ENCODE results near the gene CYBC1. TPM values are rescaled to one million over a fixed set of nuclear protein-coding genes. Genes with fewer than 3 reads are reported as not detected.

The CYBC1 gene
- 10 to 100 TPM; 17.3 to 29.8 (median 19.3) TPM for total RNA-seq

DNA sequence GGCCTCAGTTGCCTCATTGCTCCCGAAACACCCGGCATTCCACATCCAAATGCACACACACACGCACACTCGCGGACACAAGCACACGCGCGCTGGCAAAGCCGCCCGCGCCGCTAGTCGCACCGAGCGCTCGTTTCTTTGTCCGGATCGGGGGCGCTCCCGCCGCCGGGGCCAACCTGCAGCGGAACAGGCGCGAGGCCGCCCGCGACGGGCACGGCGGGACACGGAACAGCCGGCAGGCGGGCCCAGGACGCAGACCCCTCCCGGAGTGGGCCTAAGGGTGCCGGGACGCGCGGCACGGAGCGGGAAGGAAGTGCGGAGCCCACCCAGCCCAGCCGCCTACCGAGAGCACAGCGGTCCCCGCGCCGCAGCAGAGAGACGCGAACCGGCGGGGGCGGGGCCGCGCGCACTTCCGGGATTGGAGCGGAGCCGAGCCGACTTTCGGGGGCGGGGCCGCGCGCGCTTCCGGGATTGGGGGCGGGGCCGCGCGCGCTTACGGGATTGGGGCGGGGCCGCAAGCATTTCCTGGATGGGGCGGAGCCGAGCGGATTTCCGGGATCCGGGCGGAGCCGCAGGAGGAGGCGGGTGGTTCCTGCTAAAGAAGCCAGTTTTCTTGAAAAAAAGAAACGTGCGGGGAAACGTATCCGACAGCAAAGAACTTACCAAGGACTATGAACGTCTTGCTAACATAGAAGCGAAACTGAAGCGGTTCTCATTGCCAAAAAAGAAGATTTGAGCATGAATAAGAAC lies at the start of gene CYBC1:
Gene CYBC1, minus strand, starts transcription at position 396 of the 750 bp plus-strand sequence. CDS start 1,498 bp downstream, outside the sequence.
- no peaks in the 10 kb centered on the region for H3K36me3 ChIP-seq
- DNase-seq (peak; percentile 83 to 88), ATAC-seq (peak; percentile 94 to 95)
- TF ChIP-seq, protein P1, sequence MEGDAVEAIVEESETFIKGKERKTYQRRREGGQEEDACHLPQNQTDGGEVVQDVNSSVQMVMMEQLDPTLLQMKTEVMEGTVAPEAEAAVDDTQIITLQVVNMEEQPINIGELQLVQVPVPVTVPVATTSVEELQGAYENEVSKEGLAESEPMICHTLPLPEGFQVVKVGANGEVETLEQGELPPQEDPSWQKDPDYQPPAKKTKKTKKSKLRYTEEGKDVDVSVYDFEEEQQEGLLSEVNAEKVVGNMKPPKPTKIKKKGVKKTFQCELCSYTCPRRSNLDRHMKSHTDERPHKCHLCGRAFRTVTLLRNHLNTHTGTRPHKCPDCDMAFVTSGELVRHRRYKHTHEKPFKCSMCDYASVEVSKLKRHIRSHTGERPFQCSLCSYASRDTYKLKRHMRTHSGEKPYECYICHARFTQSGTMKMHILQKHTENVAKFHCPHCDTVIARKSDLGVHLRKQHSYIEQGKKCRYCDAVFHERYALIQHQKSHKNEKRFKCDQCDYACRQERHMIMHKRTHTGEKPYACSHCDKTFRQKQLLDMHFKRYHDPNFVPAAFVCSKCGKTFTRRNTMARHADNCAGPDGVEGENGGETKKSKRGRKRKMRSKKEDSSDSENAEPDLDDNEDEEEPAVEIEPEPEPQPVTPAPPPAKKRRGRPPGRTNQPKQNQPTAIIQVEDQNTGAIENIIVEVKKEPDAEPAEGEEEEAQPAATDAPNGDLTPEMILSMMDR (IDR thresholded peaks at IDR 0.05 in 4 of 5, conservative IDR thresholded peaks at IDR 0.05 in 1 of 5) = no peak
- peak; percentile 92 to 98 for TF ChIP-seq POLR2A (IDR thresholded peaks at IDR 0.05)
- intact Hi-C loops (cut with DNase I; ENCODE audit: low total_unique reads) (loop anchor here (1.0 to 10.0 kb wide), 4 partner anchors 43 to 600 kb away; partner anchors contain the start of genes MAFG and WDR45B), in situ Hi-C loops (cut with MboI; ENCODE audit: low sequenced_read_pairs in 4 of 4) (no loop called here)
- peaks cover 10 to 24% of the 10 kb centered on the region in 2 donors for H3K4me1 ChIP-seq
- no peaks in the 10 kb centered on the region for H3K27me3 ChIP-seq
- H3K4me3 ChIP-seq = peak within 1 kb of the TSS; percentile 67 to 100 (median 87)
- no peaks in the 10 kb centered on the region for H3K9me3 ChIP-seq
- H3K27ac ChIP-seq = peak within 1 kb of the TSS; percentile 84 to 91 (median 89)

GRCh38 chr17:82497483-82498405 lies 47.2 kb upstream of the CYBC1 start:
- peak overlapping the region; percentile 88 to 92 (median 90) for H3K27ac ChIP-seq
- H3K4me3 ChIP-seq = peak overlapping the region; percentile 71 to 77 (median 73)
- ATAC-seq (peak; percentile 53 to 59), DNase-seq (peak; percentile 36 to 42)
- H3K36me3 ChIP-seq = no peaks in the 10 kb centered on the region
- H3K27me3 ChIP-seq = no peaks in the 10 kb centered on the region
- H3K4me1 ChIP-seq = peaks cover 12 to 18% of the 10 kb centered on the region in 2 donors
- TF ChIP-seq, protein P1 (IDR thresholded peaks at IDR 0.05 in 4 of 5, conservative IDR thresholded peaks at IDR 0.05 in 1 of 5) = no peak
- no peak for TF ChIP-seq POLR2A (IDR thresholded peaks at IDR 0.05)
- intact Hi-C loops (cut with DNase I; ENCODE audit: low total_unique reads) = loop anchor here (1.0 to 2.0 kb wide), 4 partner anchors 22 to 141 kb away; partner anchors contain the start of genes FOXK2, HEXD and OGFOD3
- in situ Hi-C loops (cut with MboI; ENCODE audit: low sequenced_read_pairs in 4 of 4) = no loop called here
- no peaks in the 10 kb centered on the region for H3K9me3 ChIP-seq

- peak; percentile 88 to 91 for ATAC-seq
- TF ChIP-seq, protein P1 (IDR thresholded peaks at IDR 0.05 in 4 of 5, conservative IDR thresholded peaks at IDR 0.05 in 1 of 5) = no peak
- peak; percentile 89 to 96 for TF ChIP-seq POLR2A (IDR thresholded peaks at IDR 0.05)
- H3K36me3 ChIP-seq = no peaks in the 10 kb centered on the region
- H3K27ac ChIP-seq = peak overlapping the region; percentile 88 to 92 (median 90)
- peak; percentile 96 to 97 for DNase-seq
- H3K9me3 ChIP-seq = no peaks in the 10 kb centered on the region
- H3K27me3 ChIP-seq = no peaks in the 10 kb centered on the region
- H3K4me3 ChIP-seq = peak overlapping the region; percentile 71 to 77 (median 73)
- in situ Hi-C loops (cut with MboI; ENCODE audit: low sequenced_read_pairs in 4 of 4) (no loop called here), intact Hi-C loops (cut with DNase I; ENCODE audit: low total_unique reads) (loop anchor here (1.0 to 2.0 kb wide), 4 partner anchors 23 to 142 kb away; partner anchors contain the start of genes FOXK2, HEXD and OGFOD3)
- peaks cover 12 to 18% of the 10 kb centered on the region in 2 donors for H3K4me1 ChIP-seq
Observed at GRCh38 chr17:82496529-82497434, 46.2 kb upstream of the CYBC1 start.
